Astrocyte (in vitro differentiated cells and primary cell): ENCODE results near the gene APBB2. TPM values are rescaled to one million over a fixed set of nuclear protein-coding genes. Genes with fewer than 3 reads are reported as not detected.
A peak's percentile ranks its signal among the peaks of the same experiment; 100 is the strongest.

Experiments used
- DNase-seq: peaks from one replicate; pipeline ENCODE4 v3.0.0-alpha.2; 2010; ENCODE audit warnings: low read depth
- FAIRE-seq: peaks from 2 replicates; lab custom pipeline; 2011; peaks lifted over from hg19 to GRCh38; lab: Jason Lieb, UNC
- H2AFZ ChIP-seq: 2 replicates; pipeline ENCODE4 v1.6.0; 2012; ENCODE audit warnings: low read depth, low read length, inconsistent platforms
- H3K27ac ChIP-seq: 2 replicates; pipeline ENCODE4 v1.5.1; 2011; ENCODE audit warnings: low read depth, low read length, inconsistent platforms
- H3K27me3 ChIP-seq: 2 replicates; pipeline ENCODE4 v1.6.0; 2011; ENCODE audit warnings: low read length, inconsistent platforms; ENCODE audit not compliant: insufficient read depth
- H3K36me3 ChIP-seq: 2 replicates; pipeline ENCODE4 v1.5.1; 2011; ENCODE audit warnings: low read length, inconsistent platforms; ENCODE audit not compliant: insufficient read depth
- H3K4me1 ChIP-seq: 2 replicates; pipeline ENCODE4 v1.5.1; 2011; ENCODE audit warnings: low read length, inconsistent platforms; ENCODE audit not compliant: insufficient read depth
- H3K4me2 ChIP-seq: 2 replicates; pipeline ENCODE4 v1.6.0; 2012; ENCODE audit warnings: low read length, inconsistent platforms
- H3K4me3 ChIP-seq: 2 replicates; pipeline ENCODE4 v1.5.1; 2011; ENCODE audit warnings: low read depth, mild to moderate bottlenecking, low read length, inconsistent platforms; ENCODE audit not compliant: insufficient read depth
- H3K79me2 ChIP-seq: 2 replicates; pipeline ENCODE4 v1.6.0; 2012; ENCODE audit warnings: mild to moderate bottlenecking, low read length, inconsistent platforms; ENCODE audit not compliant: insufficient read depth
- H3K9ac ChIP-seq: 2 replicates; pipeline ENCODE4 v1.6.0; 2012; ENCODE audit warnings: mild to moderate bottlenecking, low read length, inconsistent platforms
- H3K9me3 ChIP-seq: 2 replicates; pipeline ENCODE4 v1.5.1; 2012; ENCODE audit warnings: low read depth, mild to moderate bottlenecking, low read length, inconsistent platforms; ENCODE audit not compliant: insufficient read depth
- H4K20me1 ChIP-seq: 2 replicates; pipeline ENCODE4 v1.6.0; 2012; ENCODE audit warnings: low read length, inconsistent platforms; ENCODE audit not compliant: insufficient read depth
- H3K27ac Mint-ChIP-seq: one replicate; pipeline ENCODE4 v1.8.0; 2021; ENCODE audit warnings: mild to moderate bottlenecking, mixed read lengths; ENCODE audit not compliant: unreplicated experiment
- H3K27me3 Mint-ChIP-seq: one replicate; pipeline ENCODE4 v1.8.0; 2021; ENCODE audit warnings: low read depth, mixed read lengths; ENCODE audit not compliant: unreplicated experiment
- H3K36me3 Mint-ChIP-seq: one replicate; pipeline ENCODE4 v1.8.0; 2021; ENCODE audit warnings: low read depth, mixed read lengths; ENCODE audit not compliant: unreplicated experiment
- H3K4me1 Mint-ChIP-seq: one replicate; pipeline ENCODE4 v1.8.0; 2021; ENCODE audit warnings: low read depth, mixed read lengths; ENCODE audit not compliant: unreplicated experiment
- H3K4me3 Mint-ChIP-seq: one replicate; pipeline ENCODE4 v1.8.0; 2021; ENCODE audit warnings: mild to moderate bottlenecking, moderate library complexity, mixed read lengths; ENCODE audit not compliant: unreplicated experiment
- H3K9me3 Mint-ChIP-seq: one replicate; pipeline ENCODE4 v1.8.0; 2021; ENCODE audit warnings: mild to moderate bottlenecking, mixed read lengths; ENCODE audit not compliant: unreplicated experiment
- CTCF ChIP-seq: IDR thresholded peaks from 2 replicates; pipeline ENCODE4 v1.5.1; 2011; ENCODE audit warnings: low read depth, mild to moderate bottlenecking, inconsistent platforms, low read length, moderate library complexity; ENCODE audit not compliant: insufficient read depth
- EZH2 ChIP-seq: IDR thresholded peaks from 2 replicates; pipeline ENCODE4 v1.6.1; 2012; ENCODE audit warnings: mild to moderate bottlenecking, low read length, inconsistent platforms; ENCODE audit not compliant: insufficient read depth
- total RNA-seq: library from RNA; stranded (reverse); gene quantifications from 2 replicates; pipeline ENCODE4 v1.2.1, GENCODE V29; 2021

Gene APBB2
- total RNA-seq, 1 donor from 2014 or later = 173 TPM

- H3K4me3 Mint-ChIP-seq = no peak overlapping the region
- peaks cover 12% of the 10 kb centered on the region for H3K36me3 Mint-ChIP-seq
- Histone ChIP-seq H3K4me2 (no peak overlapping the region), H3K9me3 (no peaks in the 10 kb centered on the region), H3K4me3 (no peak overlapping the region), H3K79me2 (peaks cover 26% of the 10 kb centered on the region), H2AFZ (no peak overlapping the region), H3K27me3 (no peaks in the 10 kb centered on the region), H3K27ac (no peak overlapping the region), H4K20me1 (peaks cover 56% of the 10 kb centered on the region), H3K4me1 (no peaks in the 10 kb centered on the region), H3K36me3 (no peaks in the 10 kb centered on the region), H3K9ac (no peak overlapping the region)
- H3K4me1 Mint-ChIP-seq = peaks cover 41% of the 10 kb centered on the region
- no peaks in the 10 kb centered on the region for H3K9me3 Mint-ChIP-seq
- FAIRE-seq = no peak
- H3K27ac Mint-ChIP-seq = no peak overlapping the region
- TF ChIP-seq CTCF (no peak), EZH2 (no peak)
- no peaks in the 10 kb centered on the region for H3K27me3 Mint-ChIP-seq
- DNase-seq = no peak
Measured at GRCh38 chr4:41069838-41070237, 144.5 kb downstream of the APBB2 start.

- Histone ChIP-seq H3K4me1 (no peaks in the 10 kb centered on the region), H3K36me3 (no peaks in the 10 kb centered on the region), H4K20me1 (peaks cover 60% of the 10 kb centered on the region), H3K4me3 (no peak overlapping the region), H3K27ac (no peak overlapping the region), H3K4me2 (no peak overlapping the region), H2AFZ (no peak overlapping the region), H3K79me2 (peaks cover 29% of the 10 kb centered on the region), H3K9ac (no peak overlapping the region), H3K27me3 (no peaks in the 10 kb centered on the region), H3K9me3 (no peaks in the 10 kb centered on the region)
- no peaks in the 10 kb centered on the region for H3K9me3 Mint-ChIP-seq
- H3K27ac Mint-ChIP-seq = no peak overlapping the region
- H3K4me3 Mint-ChIP-seq = no peak overlapping the region
- no peaks in the 10 kb centered on the region for H3K27me3 Mint-ChIP-seq
- H3K4me1 Mint-ChIP-seq = peaks cover 40% of the 10 kb centered on the region
- no peak for TF ChIP-seq EZH2
- TF ChIP-seq CTCF = no peak
- peak; percentile 68 for DNase-seq
- peaks cover 15% of the 10 kb centered on the region for H3K36me3 Mint-ChIP-seq
- FAIRE-seq = no peak
Measured at GRCh38 chr4:41069257-41069656, 145.1 kb downstream of the APBB2 start.

- no peak for DNase-seq
Measured at GRCh38 chr4:41067369-41067768, 147.0 kb downstream of the APBB2 start.

More at GRCh38 chr4:41067369-41067768, 147.0 kb downstream of the APBB2 start:
- H3K36me3 ChIP-seq = no peaks in the 10 kb centered on the region
- no peaks in the 10 kb centered on the region for H3K9me3 Mint-ChIP-seq
- no peaks in the 10 kb centered on the region for H3K4me1 ChIP-seq
- H3K27ac ChIP-seq = no peak overlapping the region
- H3K4me1 Mint-ChIP-seq = peaks cover 27% of the 10 kb centered on the region
- no peak for FAIRE-seq
- H3K27me3 Mint-ChIP-seq = no peaks in the 10 kb centered on the region
- H3K4me3 ChIP-seq = no peak overlapping the region
- TF ChIP-seq CTCF (no peak), EZH2 (no peak)
- peaks cover 32% of the 10 kb centered on the region for H3K79me2 ChIP-seq
- no peak overlapping the region for H2AFZ ChIP-seq
- H3K9me3 ChIP-seq = no peaks in the 10 kb centered on the region
- no peak overlapping the region for H3K27ac Mint-ChIP-seq
- H3K27me3 ChIP-seq = no peaks in the 10 kb centered on the region
- H3K4me2 ChIP-seq = no peak overlapping the region
- H3K36me3 Mint-ChIP-seq = peaks cover 13% of the 10 kb centered on the region
- peaks cover 56% of the 10 kb centered on the region for H4K20me1 ChIP-seq
- no peak overlapping the region for H3K4me3 Mint-ChIP-seq
- H3K9ac ChIP-seq = no peak overlapping the region
